H9 (cell line): ENCODE data around the gene CCDC198. TPM values are rescaled to one million over a fixed set of nuclear protein-coding genes. Genes with fewer than 3 reads are reported as not detected.

Experiments used
- DNase-seq: peaks from one replicate; pipeline ENCODE4 v3.0.0-alpha.2; 2017
- H2AFZ ChIP-seq: one replicate; pipeline ENCODE4 v1.6.1; 2013; ENCODE audit warnings: mild to moderate bottlenecking, low read length, control low read depth, moderate library complexity
- H2AK5ac ChIP-seq: 2 replicates; pipeline ENCODE4 v1.6.1; 2013; ENCODE audit warnings: low read length, control low read depth, mixed read lengths; ENCODE audit not compliant: insufficient read length
- H2BK120ac ChIP-seq: one replicate; pipeline ENCODE4 v1.6.1; 2013; ENCODE audit warnings: low read depth, mild to moderate bottlenecking, low read length, control low read depth, inconsistent platforms; ENCODE audit not compliant: poor library complexity, severe bottlenecking
- H2BK12ac ChIP-seq: 2 replicates; pipeline ENCODE4 v1.6.1; 2013; ENCODE audit warnings: low read length, control low read depth, mixed read lengths, low read depth; ENCODE audit not compliant: insufficient read length
- H2BK15ac ChIP-seq: 2 replicates; pipeline ENCODE4 v1.6.1; 2013; ENCODE audit warnings: low read depth, low read length, control low read depth
- H2BK20ac ChIP-seq: one replicate; pipeline ENCODE4 v1.6.1; 2013; ENCODE audit warnings: low read depth, mild to moderate bottlenecking, low read length, control low read depth, inconsistent platforms; ENCODE audit not compliant: poor library complexity, severe bottlenecking
- H2BK5ac ChIP-seq: 2 replicates; pipeline ENCODE4 v1.6.1; 2013; ENCODE audit warnings: low read length, control low read depth, mixed read lengths; ENCODE audit not compliant: insufficient read length
- H3K14ac ChIP-seq: 2 replicates; pipeline ENCODE4 v1.6.1; 2013; ENCODE audit warnings: low read length, control low read depth; ENCODE audit not compliant: insufficient read depth
- H3K18ac ChIP-seq: 2 replicates; pipeline ENCODE4 v1.6.1; 2013; ENCODE audit warnings: low read depth, mild to moderate bottlenecking, mixed read lengths, low read length, control low read depth; ENCODE audit not compliant: insufficient read length
- H3K23ac ChIP-seq: 2 replicates; pipeline ENCODE4 v1.6.1; 2013; ENCODE audit warnings: low read length, control low read depth, mixed read lengths, low read depth; ENCODE audit not compliant: insufficient read length
- H3K23me2 ChIP-seq: 2 replicates; pipeline ENCODE4 v1.6.1; 2013; ENCODE audit warnings: low read depth, mild to moderate bottlenecking, mixed read lengths, low read length, control low read depth; ENCODE audit not compliant: insufficient read length, poor library complexity, severe bottlenecking
- H3K27ac ChIP-seq: 2 replicates; pipeline ENCODE4 v1.5.1; 2013; ENCODE audit warnings: low read length, control low read depth, mixed read lengths, low read depth; ENCODE audit not compliant: insufficient read length
- H3K27me3 ChIP-seq: 2 replicates; pipeline ENCODE4 v1.6.1; 2013; ENCODE audit warnings: low read length, control low read depth, inconsistent platforms; ENCODE audit not compliant: insufficient read depth
- H3K4ac ChIP-seq: 2 replicates; pipeline ENCODE4 v1.6.1; 2013; ENCODE audit warnings: low read depth, mild to moderate bottlenecking, control low read depth, inconsistent platforms, low read length, moderate library complexity
- H3K4me1 ChIP-seq: 2 replicates; pipeline ENCODE4 v1.6.1; 2013; ENCODE audit warnings: low read length, control low read depth, inconsistent platforms; ENCODE audit not compliant: insufficient read depth
- H3K4me2 ChIP-seq: 2 replicates; pipeline ENCODE4 v1.6.1; 2013; ENCODE audit warnings: low read length, control low read depth, mixed read lengths; ENCODE audit not compliant: insufficient read length, insufficient read depth
- H3K56ac ChIP-seq: 2 replicates; pipeline ENCODE4 v1.6.1; 2013; ENCODE audit warnings: low read depth, mild to moderate bottlenecking, mixed read lengths, low read length, control low read depth; ENCODE audit not compliant: insufficient read length
- H3K79me1 ChIP-seq: 2 replicates; pipeline ENCODE4 v1.6.1; 2013; ENCODE audit warnings: low read depth, mild to moderate bottlenecking, moderate library complexity, low read length, control low read depth, inconsistent platforms; ENCODE audit not compliant: insufficient read depth, poor library complexity, severe bottlenecking
- H3K79me2 ChIP-seq: 2 replicates; pipeline ENCODE4 v1.6.1; 2013; ENCODE audit warnings: low read length, control low read depth, inconsistent platforms; ENCODE audit not compliant: insufficient read depth
- H3K9ac ChIP-seq: 2 replicates; pipeline ENCODE4 v1.6.1; 2013; ENCODE audit warnings: low read length, control low read depth, mixed read lengths; ENCODE audit not compliant: insufficient read length; ENCODE audit errors: extremely low read depth
- H3K9me3 ChIP-seq: one replicate; pipeline ENCODE4 v1.6.1; 2013; ENCODE audit warnings: low read depth, low read length, inconsistent platforms; ENCODE audit not compliant: control insufficient read depth
- H3T11ph ChIP-seq: one replicate; pipeline ENCODE4 v1.6.1; 2013; ENCODE audit warnings: mild to moderate bottlenecking, low read length, control low read depth, inconsistent platforms
- H4K20me1 ChIP-seq: one replicate; pipeline ENCODE4 v1.6.1; 2013; ENCODE audit not compliant: control insufficient read depth, insufficient read length, insufficient read depth
- H4K5ac ChIP-seq: 2 replicates; pipeline ENCODE4 v1.6.1; 2013; ENCODE audit warnings: low read depth, mild to moderate bottlenecking, mixed read lengths, low read length, control low read depth; ENCODE audit not compliant: insufficient read length
- H4K8ac ChIP-seq: replicated peaks from 2 replicates; pipeline ENCODE4 v1.6.1; 2013; ENCODE audit warnings: low read length, control low read depth, mixed read lengths, low read depth; ENCODE audit not compliant: insufficient read length
- H4K91ac ChIP-seq: 2 replicates; pipeline ENCODE4 v1.6.1; 2013; ENCODE audit warnings: low read depth, mild to moderate bottlenecking, moderate library complexity, mixed read lengths, low read length, control low read depth; ENCODE audit not compliant: insufficient read length
- H3K27ac Mint-ChIP-seq, 3 experiments: 2 replicates in 2 of 3; 3 replicates in 1 of 3; pipeline ENCODE4 v1.8.0; 2020 to 2021; ENCODE audit warnings: mixed read lengths in 3 of 3, mild to moderate bottlenecking in 1 of 3, moderate library complexity in 1 of 3
- H3K27me3 Mint-ChIP-seq: 2 replicates; pipeline ENCODE4 v1.8.0; 2021; ENCODE audit warnings: low read depth, mild to moderate bottlenecking, moderate library complexity, mixed read lengths
- H3K36me3 Mint-ChIP-seq, 3 experiments: 2 replicates in 2 of 3; 3 replicates in 1 of 3; pipeline ENCODE4 v1.8.0; 2020 to 2021; ENCODE audit warnings: low read depth in 3 of 3, mixed read lengths in 3 of 3; ENCODE audit not compliant: insufficient read depth in 1 of 3
- H3K4me1 Mint-ChIP-seq, 2 experiments: 2 replicates each; pipeline ENCODE4 v1.8.0; 2020; ENCODE audit warnings: mixed read lengths in 2 of 2
- H3K4me3 Mint-ChIP-seq, 2 experiments: 2 replicates in 1 of 2; 3 replicates in 1 of 2; pipeline ENCODE4 v1.8.0; 2020 to 2021; ENCODE audit warnings: mild to moderate bottlenecking in 2 of 2, mixed read lengths in 2 of 2, moderate library complexity in 1 of 2
- H3K9me3 Mint-ChIP-seq, 2 experiments: 2 replicates in 1 of 2; 3 replicates in 1 of 2; pipeline ENCODE4 v1.8.0; 2020; ENCODE audit warnings: mild to moderate bottlenecking in 2 of 2, mixed read lengths in 2 of 2, moderate library complexity in 1 of 2
- WGBS: extraction: QIAGEN DNeasy Blood & Tissue Kit; methylation state at CpG from one replicate; pipeline ENCODE4 v1.1.7; 2013; ENCODE audit warnings: missing lambda C conversion rate, low lambda C conversion rate, mixed read lengths; ENCODE audit not compliant: insufficient read length; ENCODE audit errors: extremely low coverage; 5-methylcytosine and 5-hydroxymethylcytosine counted together
- total RNA-seq: library from RNA; stranded (reverse); gene quantifications from 2 replicates; pipeline ENCODE4 v1.2.1, GENCODE V29; 2021
- TF ChIP-seq, protein P1 (sequence below): fragments of 200-600 bp; sonication (generic); conservative IDR thresholded peaks from 3 replicates; pipeline ENCODE4 v1.8.0; 2021; ENCODE audit warnings: antibody characterized with exemption, mild to moderate bottlenecking

CCDC198 gene
- total RNA-seq, 1 experiment from 2014 or later = not detected

- no peaks in the 10 kb centered on the region for H3K27me3 ChIP-seq
- no peaks in the 10 kb centered on the region for H3K23me2 ChIP-seq
- H4K91ac ChIP-seq = no peak overlapping the region
- TF ChIP-seq, protein P1, sequence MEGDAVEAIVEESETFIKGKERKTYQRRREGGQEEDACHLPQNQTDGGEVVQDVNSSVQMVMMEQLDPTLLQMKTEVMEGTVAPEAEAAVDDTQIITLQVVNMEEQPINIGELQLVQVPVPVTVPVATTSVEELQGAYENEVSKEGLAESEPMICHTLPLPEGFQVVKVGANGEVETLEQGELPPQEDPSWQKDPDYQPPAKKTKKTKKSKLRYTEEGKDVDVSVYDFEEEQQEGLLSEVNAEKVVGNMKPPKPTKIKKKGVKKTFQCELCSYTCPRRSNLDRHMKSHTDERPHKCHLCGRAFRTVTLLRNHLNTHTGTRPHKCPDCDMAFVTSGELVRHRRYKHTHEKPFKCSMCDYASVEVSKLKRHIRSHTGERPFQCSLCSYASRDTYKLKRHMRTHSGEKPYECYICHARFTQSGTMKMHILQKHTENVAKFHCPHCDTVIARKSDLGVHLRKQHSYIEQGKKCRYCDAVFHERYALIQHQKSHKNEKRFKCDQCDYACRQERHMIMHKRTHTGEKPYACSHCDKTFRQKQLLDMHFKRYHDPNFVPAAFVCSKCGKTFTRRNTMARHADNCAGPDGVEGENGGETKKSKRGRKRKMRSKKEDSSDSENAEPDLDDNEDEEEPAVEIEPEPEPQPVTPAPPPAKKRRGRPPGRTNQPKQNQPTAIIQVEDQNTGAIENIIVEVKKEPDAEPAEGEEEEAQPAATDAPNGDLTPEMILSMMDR = no peak
- no peaks in the 10 kb centered on the region for H3K79me1 ChIP-seq
- no peak overlapping the region for H4K5ac ChIP-seq
- H2BK5ac ChIP-seq = no peak overlapping the region
- H3K4me1 Mint-ChIP-seq = no peaks in the 10 kb centered on the region
- no peaks in the 10 kb centered on the region for H3K9me3 ChIP-seq
- H4K20me1 ChIP-seq = no peaks in the 10 kb centered on the region
- no peak overlapping the region for H2BK120ac ChIP-seq
- H2AK5ac ChIP-seq = no peak overlapping the region
- no peaks in the 10 kb centered on the region for H3K4me1 ChIP-seq
- H3K79me2 ChIP-seq = no peaks in the 10 kb centered on the region
- no peak overlapping the region for H2BK12ac ChIP-seq
- no peak overlapping the region for H3K14ac ChIP-seq
- H3K56ac ChIP-seq = no peak overlapping the region
- H3T11ph ChIP-seq = no peak overlapping the region
- H3K36me3 Mint-ChIP-seq = no peaks in the 10 kb centered on the region
- no peak overlapping the region for H3K27ac Mint-ChIP-seq
- no peak overlapping the region for H3K4me3 Mint-ChIP-seq
- H3K9ac ChIP-seq = no peak overlapping the region
- H3K4me2 ChIP-seq = no peak overlapping the region
- no peak overlapping the region for H3K27ac ChIP-seq
- H3K4ac ChIP-seq = no peak overlapping the region
- no peak overlapping the region for H2BK20ac ChIP-seq
- no peak for DNase-seq
- no CpG with 5 or more reads among the region's 3 CpGs for WGBS
- no peaks in the 10 kb centered on the region for H3K27me3 Mint-ChIP-seq
- no peaks in the 10 kb centered on the region; a peak in 1 of 5 replicates for H3K9me3 Mint-ChIP-seq
- H3K18ac ChIP-seq = no peak overlapping the region
- H2AFZ ChIP-seq = no peak overlapping the region
- H2BK15ac ChIP-seq = no peak overlapping the region
- no peak overlapping the region for H4K8ac ChIP-seq
- H3K23ac ChIP-seq = no peak overlapping the region
These were observed 31.1 kb downstream of the CCDC198 start for GRCh38 chr14:57462551-57462950.
